ENCODE results near the gene ATAD3B.
"Not testable (repeated sequence)": the region's sequence is repeated elsewhere in the genome, so short reads cannot be mapped to it uniquely, and the experiment has no call there.

GRCh38 chr1:1526476-1526875, 54.9 kb downstream of the ATAD3B start:
- TF ChIP-seq ZSCAN12 (CRISPR knock-in tag; IDR thresholded peaks at IDR 0.05); SP4 (CRISPR knock-in tag; IDR thresholded peaks at IDR 0.05); ARNT (IDR thresholded peaks at IDR 0.05); ZNF121 (CRISPR knock-in tag; IDR thresholded peaks at IDR 0.05); POLR2A (IDR thresholded peaks at IDR 0.05; ENCODE audit: insufficient read depth in 1 of 2, low read depth in 2 of 2, low read length in 2 of 2); POLR2AphosphoS5 (IDR thresholded peaks at IDR 0.05; ENCODE audit: low read depth, low read length); GABPA (IDR thresholded peaks at IDR 0.05; ENCODE audit: low read depth, low read length); GABPA (CRISPR knock-in tag; IDR thresholded peaks at IDR 0.05; ENCODE audit: low read depth): not testable (repeated sequence)
